ENCODE data around the gene STYK1.
"Not testable (repeated sequence)": the region's sequence is repeated elsewhere in the genome, so short reads cannot be mapped to it uniquely, and the experiment has no call there.

The STYK1 gene

DNA sequence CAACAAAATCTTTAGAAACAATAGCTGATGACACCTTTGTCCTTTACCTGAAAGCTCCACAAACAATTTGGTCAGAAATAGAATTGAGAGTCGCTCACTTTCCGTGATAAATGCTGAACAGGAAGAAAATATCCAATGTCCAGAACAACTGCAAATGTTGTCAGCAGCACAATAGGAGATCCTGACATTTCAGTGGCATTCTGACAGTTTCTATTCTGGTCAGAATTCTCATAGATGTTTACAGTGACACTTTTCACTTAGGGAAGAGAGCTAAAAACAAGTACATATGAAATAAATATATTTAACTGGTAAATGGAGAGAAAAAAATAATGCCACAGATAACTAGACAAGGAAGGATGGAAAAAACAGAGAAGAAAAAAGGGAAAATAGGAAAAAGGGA lies 99.5 kb downstream of the STYK1 start:
- DNase-seq (ENCODE audit: low read depth): no peak
- TF ChIP-seq, protein P1, sequence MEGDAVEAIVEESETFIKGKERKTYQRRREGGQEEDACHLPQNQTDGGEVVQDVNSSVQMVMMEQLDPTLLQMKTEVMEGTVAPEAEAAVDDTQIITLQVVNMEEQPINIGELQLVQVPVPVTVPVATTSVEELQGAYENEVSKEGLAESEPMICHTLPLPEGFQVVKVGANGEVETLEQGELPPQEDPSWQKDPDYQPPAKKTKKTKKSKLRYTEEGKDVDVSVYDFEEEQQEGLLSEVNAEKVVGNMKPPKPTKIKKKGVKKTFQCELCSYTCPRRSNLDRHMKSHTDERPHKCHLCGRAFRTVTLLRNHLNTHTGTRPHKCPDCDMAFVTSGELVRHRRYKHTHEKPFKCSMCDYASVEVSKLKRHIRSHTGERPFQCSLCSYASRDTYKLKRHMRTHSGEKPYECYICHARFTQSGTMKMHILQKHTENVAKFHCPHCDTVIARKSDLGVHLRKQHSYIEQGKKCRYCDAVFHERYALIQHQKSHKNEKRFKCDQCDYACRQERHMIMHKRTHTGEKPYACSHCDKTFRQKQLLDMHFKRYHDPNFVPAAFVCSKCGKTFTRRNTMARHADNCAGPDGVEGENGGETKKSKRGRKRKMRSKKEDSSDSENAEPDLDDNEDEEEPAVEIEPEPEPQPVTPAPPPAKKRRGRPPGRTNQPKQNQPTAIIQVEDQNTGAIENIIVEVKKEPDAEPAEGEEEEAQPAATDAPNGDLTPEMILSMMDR (conservative IDR thresholded peaks at IDR 0.05; ENCODE audit: low read depth, low read length): no peak

DNA sequence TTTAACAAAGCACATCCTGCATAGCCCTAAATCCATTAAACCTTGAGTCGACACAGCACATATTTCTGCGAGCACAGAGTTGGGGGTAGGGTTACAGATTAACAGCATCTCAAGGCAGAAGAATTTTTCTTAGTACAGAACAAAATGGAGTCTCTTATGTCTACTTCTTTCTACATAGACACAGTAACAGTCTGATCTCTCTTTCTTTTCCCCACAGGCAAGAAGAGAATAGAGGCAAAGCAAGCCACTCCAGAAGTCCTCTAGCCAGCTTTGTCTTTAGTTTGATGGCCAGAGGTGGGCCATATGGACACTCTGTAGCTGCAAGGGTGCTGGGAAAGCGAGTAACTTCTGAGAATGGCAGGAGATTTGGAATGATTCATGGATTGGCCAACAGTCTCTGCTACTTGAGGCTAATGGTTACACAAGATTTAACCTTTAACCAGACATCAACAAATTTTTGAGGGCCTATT lies 101.8 kb downstream of the STYK1 start:
- DNase-seq (ENCODE audit: low read depth): peak; percentile 81

More for the DNA sequence above, 99.5 kb downstream of the STYK1 start:
- no peak overlapping the region for H3K4me3 ChIP-seq (ENCODE audit: low read depth, low read length)

DNA sequence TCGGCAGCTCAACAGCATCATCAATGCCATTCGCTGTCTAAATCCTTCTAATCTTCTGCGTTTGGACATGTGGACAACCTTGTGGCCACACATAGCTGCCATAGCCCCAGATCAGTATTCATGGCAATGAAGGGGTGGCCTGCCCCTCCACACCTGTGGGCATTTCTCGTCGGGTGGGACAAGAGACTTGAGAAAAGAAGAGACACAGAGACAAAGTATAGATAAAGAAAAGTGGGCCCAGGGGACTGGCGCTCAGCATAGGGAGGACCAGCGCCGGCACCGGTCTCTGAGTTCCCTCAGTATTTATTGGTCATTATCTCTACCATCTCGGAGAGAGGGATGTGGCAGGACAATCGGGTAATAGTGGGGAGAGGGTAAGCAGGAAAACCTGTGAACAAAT lies 102.7 kb downstream of the STYK1 start:
- TF ChIP-seq, protein P1 (conservative IDR thresholded peaks at IDR 0.05; ENCODE audit: low read depth, low read length): no peak
- no peak for DNase-seq (ENCODE audit: low read depth)
- H3K4me3 ChIP-seq (ENCODE audit: low read depth, low read length): no peak overlapping the region

More for the DNA sequence above, 101.8 kb downstream of the STYK1 start:
- H3K4me3 ChIP-seq (ENCODE audit: low read depth, low read length): not testable (repeated sequence)

All from choroid plexus epithelial cell (primary cell).